A549 (cell line): ENCODE measurements around the gene EPB41L4A. TPM values are rescaled to one million over a fixed set of nuclear protein-coding genes. Genes with fewer than 3 reads are reported as not detected.

Experiments
- ATAC-seq, 2 experiments: fragments of 200-7000 bp in 1 of 2; fragments of >200 bp in 1 of 2; cut with Nextera tagmentation in 1 of 2; cut with Tn5 transposase in 1 of 2; 3 replicates each; pipeline versions ENCODE4 v1.8.0 to v1.9.1; 2018 to 2020; ENCODE audit warnings: mild to moderate bottlenecking in 1 of 2, moderate library complexity in 1 of 2
- CTCF ChIA-PET: fragments of 300-600 bp; sonication (Branson Sonifier 250); formaldehyde crosslinking; extraction: SDS; loops from one replicate; lab custom pipeline; 2021; ENCODE audit warnings: antibody characterized with exemption, inconsistent platforms; lab: Yijun Ruan, JAX
- POLR2A ChIA-PET: fragments of 350-600 bp; formaldehyde crosslinking; extraction: SDS; loops from one replicate; lab custom pipeline; 2021; ENCODE audit warnings: antibody characterized with exemption, inconsistent platforms; lab: Yijun Ruan, JAX
- DNase-seq, 2 experiments: peaks; one replicate each; pipeline versions ENCODE4 v3.0.0 to v3.0.0-alpha.2; 2011 to 2016; ENCODE audit warnings: low read depth in 1 of 2, low spot score in 1 of 2
- FAIRE-seq: peaks from 2 replicates; lab custom pipeline; 2011; peaks lifted over from hg19 to GRCh38; lab: Jason Lieb, UNC
- H3K27ac ChIP-seq, 2 experiments: fragments of >200 bp; sonication (Bioruptor Twin); formaldehyde crosslinking; 3 replicates each; pipeline ENCODE4 v1.5.1; 2016 to 2017
- H3K4me1 ChIP-seq: fragments of >200 bp; sonication (Bioruptor Twin); formaldehyde crosslinking; 3 replicates; pipeline ENCODE4 v1.6.1; 2016
- H3K4me2 ChIP-seq: fragments of >200 bp; sonication (Bioruptor Twin); formaldehyde crosslinking; 3 replicates; pipeline ENCODE4 v1.6.1; 2016
- H3K4me3 ChIP-seq: fragments of >200 bp; sonication (Bioruptor Twin); formaldehyde crosslinking; 3 replicates; pipeline ENCODE4 v1.5.1; 2016
- H3K9me3 ChIP-seq: fragments of >200 bp; sonication (Bioruptor Twin); formaldehyde crosslinking; 3 replicates; pipeline ENCODE4 v1.6.1; 2016
- BHLHE40 ChIP-seq: IDR thresholded peaks from 2 replicates; pipeline ENCODE4 v1.6.1; 2012; ENCODE audit warnings: low read depth, low read length, inconsistent platforms
- CBX8 ChIP-seq: fragments of 200-600 bp; sonication (generic); IDR thresholded peaks from 2 replicates; pipeline ENCODE4 v1.6.1; 2016
- CTCF ChIP-seq: fragments of >200 bp; sonication (Bioruptor Twin); formaldehyde crosslinking; IDR thresholded peaks from 3 replicates; pipeline ENCODE4 v1.5.1; 2016
- EHMT2 ChIP-seq: fragments of 200-600 bp; sonication (generic); IDR thresholded peaks from 2 replicates; pipeline ENCODE4 v1.6.1; 2016; ENCODE audit warnings: antibody characterized with exemption, low read depth, mild to moderate bottlenecking, moderate library complexity
- ESRRA ChIP-seq: fragments of 150-350 bp; IDR thresholded peaks from 2 replicates; pipeline ENCODE4 v1.6.1; 2014; ENCODE audit warnings: mild to moderate bottlenecking, low read length, borderline replicate concordance
- FOSL2 ChIP-seq, 2 experiments: fragments of 450-650 bp in 1 of 2; fragments of >200 bp in 1 of 2; sonication (Bioruptor Twin) in 1 of 2; formaldehyde crosslinking; IDR thresholded peaks; 2 replicates each; pipeline versions ENCODE4 v1.5.0 to v1.6.1; 2016 to 2020; ENCODE audit warnings: mild to moderate bottlenecking in 1 of 2, moderate library complexity in 1 of 2
- FOXS1 ChIP-seq: fragments of 250-450 bp; sonication (Bioruptor Pico); IDR thresholded peaks from 2 replicates; pipeline ENCODE4 v1.5.0; 2020; ENCODE audit warnings: mild to moderate bottlenecking, moderate library complexity
- GATA3 ChIP-seq: IDR thresholded peaks from 2 replicates; pipeline ENCODE4 v1.6.1; 2012; ENCODE audit warnings: borderline replicate concordance
- HDAC2 ChIP-seq: fragments of 200-600 bp; sonication (generic); IDR thresholded peaks from 2 replicates; pipeline ENCODE4 v1.6.1; 2016
- HEYL ChIP-seq: fragments of 250-450 bp; sonication (Bioruptor Pico); IDR thresholded peaks from 2 replicates; pipeline ENCODE4 v1.8.0; 2021; ENCODE audit warnings: mild to moderate bottlenecking, moderate library complexity
- HMGXB4 ChIP-seq: fragments of 250-450 bp; sonication (Bioruptor Pico); IDR thresholded peaks from 2 replicates; pipeline ENCODE4 v1.5.0; 2021; ENCODE audit warnings: mild to moderate bottlenecking, moderate library complexity, borderline replicate concordance
- HOXA7 ChIP-seq: fragments of 250-450 bp; sonication (Bioruptor Pico); IDR thresholded peaks from 2 replicates; pipeline ENCODE4 v1.5.0; 2020; ENCODE audit warnings: mild to moderate bottlenecking, moderate library complexity
- HOXB5 ChIP-seq: fragments of 250-450 bp; sonication (Bioruptor Pico); IDR thresholded peaks from 2 replicates; pipeline ENCODE4 v1.5.0; 2020; ENCODE audit warnings: mild to moderate bottlenecking, moderate library complexity
- MAFK ChIP-seq: fragments of 450-650 bp; IDR thresholded peaks from 2 replicates; pipeline ENCODE4 v1.6.1; 2014; ENCODE audit not compliant: partially characterized antibody
- MAZ ChIP-seq: fragments of 150-350 bp; IDR thresholded peaks from 2 replicates; pipeline ENCODE4 v1.6.1; 2014; ENCODE audit warnings: antibody characterized with exemption, low read depth, low read length, borderline replicate concordance
- NFE2L2 ChIP-seq: fragments of 150-350 bp; conservative IDR thresholded peaks from 2 replicates; pipeline ENCODE4 v1.6.1; 2014; ENCODE audit warnings: low read length
- NPAS2 ChIP-seq: fragments of 250-450 bp; sonication (Bioruptor Pico); IDR thresholded peaks from 2 replicates; pipeline ENCODE4 v1.8.0; 2022; ENCODE audit warnings: mild to moderate bottlenecking, moderate library complexity, borderline replicate concordance
- NR3C1 ChIP-seq: fragments of >200 bp; sonication (Bioruptor Twin); formaldehyde crosslinking; IDR thresholded peaks from 3 replicates; pipeline ENCODE4 v1.6.1; 2017
- RAD21 ChIP-seq, 2 experiments: fragments of >200 bp in 1 of 2; sonication (Bioruptor Twin) in 1 of 2; formaldehyde crosslinking in 1 of 2; IDR thresholded peaks in 1 of 2; conservative IDR thresholded peaks in 1 of 2; 2 replicates in 1 of 2; 3 replicates in 1 of 2; pipeline ENCODE4 v1.6.1; 2012 to 2018; ENCODE audit warnings: inconsistent platforms in 1 of 2
- REST ChIP-seq: fragments of 200-600 bp; sonication (generic); IDR thresholded peaks from 2 replicates; pipeline ENCODE4 v1.6.1; 2016; ENCODE audit warnings: antibody characterized with exemption, mild to moderate bottlenecking, moderate library complexity
- RFX5 ChIP-seq: fragments of 450-650 bp; IDR thresholded peaks from 2 replicates; pipeline ENCODE4 v1.7.1; 2014; ENCODE audit warnings: antibody characterized with exemption, mild to moderate bottlenecking, moderate library complexity
- RNF2 ChIP-seq: fragments of 200-600 bp; sonication (generic); IDR thresholded peaks from 2 replicates; pipeline ENCODE4 v1.6.1; 2016; ENCODE audit warnings: low read depth, mild to moderate bottlenecking, antibody characterized with exemption, moderate library complexity, borderline replicate concordance
- TFCP2L1 ChIP-seq: fragments of 250-450 bp; sonication (Bioruptor Pico); IDR thresholded peaks from 2 replicates; pipeline ENCODE4 v1.5.0; 2021; ENCODE audit warnings: mild to moderate bottlenecking
- USF2 ChIP-seq: fragments of 450-650 bp; IDR thresholded peaks from 2 replicates; pipeline ENCODE4 v1.6.1; 2014; ENCODE audit warnings: antibody characterized with exemption
- ZSCAN20 ChIP-seq: fragments of 250-450 bp; sonication (Bioruptor Pico); IDR thresholded peaks from 2 replicates; pipeline ENCODE4 v1.8.0; 2022; ENCODE audit warnings: mild to moderate bottlenecking, moderate library complexity
- WGBS: methylation state at CpG from one replicate; pipeline ENCODE4 v1.1.6; 2017; ENCODE audit errors: missing lambda C conversion rate; 5-methylcytosine and 5-hydroxymethylcytosine counted together
- polyA plus RNA-seq, 4 experiments: library from polyadenylated mRNA; depleted of rRNA in 3 of 4; stranded (reverse); fragments of >200 nt; fragmentation: RNase III in 1 of 4; extraction: RNeasy Plus Mini Kit Qiagen cat#74134 plus additional on column Dnase treatment in 1 of 4; gene quantifications; 2 replicates in 3 of 4; 3 replicates in 1 of 4; pipeline ENCODE4 v1.2.3, GENCODE V29; 2011 to 2017

The EPB41L4A gene
- polyA plus RNA-seq, 2 of the 4 experiments (the other 2 are of a cell fraction), result 1.3 to 4.4 TPM

- TF ChIP-seq CTCF, result no peak
- TF ChIP-seq BHLHE40, result no peak
- no peak for TF ChIP-seq HEYL (CRISPR knock-in tag)
- TF ChIP-seq ZSCAN20 (CRISPR knock-in tag), result no peak
- no peak for TF ChIP-seq GATA3
- TF ChIP-seq RAD21 (conservative IDR thresholded peaks at IDR 0.05 in 1 of 2, IDR thresholded peaks at IDR 0.05 in 1 of 2), result no peak
- TF ChIP-seq EHMT2, result no peak
- TF ChIP-seq HOXB5 (CRISPR knock-in tag), result no peak
- TF ChIP-seq FOXS1 (CRISPR knock-in tag), result no peak
- no peak for TF ChIP-seq USF2
- TF ChIP-seq MAFK, result no peak
Measured at GRCh38 chr5:112308608-112309007, 110.5 kb downstream of the EPB41L4A start (continued).

- Histone ChIP-seq H3K4me3 (no peak overlapping the region), H3K9me3 (no peaks in the 10 kb centered on the region), H3K4me2 (no peak overlapping the region), H3K27ac (no peak overlapping the region), H3K4me1 (no peaks in the 10 kb centered on the region)
- no peak for TF ChIP-seq ESRRA
- TF ChIP-seq NR3C1, result no peak
- no peak for TF ChIP-seq NPAS2
- TF ChIP-seq RNF2, result no peak
- no peak for TF ChIP-seq RFX5
- ATAC-seq (no peak), DNase-seq (no peak), FAIRE-seq (no peak)
- WGBS, result 19% methylated on average over 2 of the region's 2 CpGs
- CTCF ChIA-PET, result no interaction called here
- POLR2A ChIA-PET, result no interaction called here
Measured at GRCh38 chr5:112306956-112307355, 112.1 kb downstream of the EPB41L4A start.

- Histone ChIP-seq H3K4me1 (no peaks in the 10 kb centered on the region), H3K9me3 (no peaks in the 10 kb centered on the region), H3K4me2 (no peak overlapping the region), H3K4me3 (no peak overlapping the region), H3K27ac (no peak overlapping the region)
- 80% methylated on average over 2 of the region's 2 CpGs for WGBS
- CTCF ChIA-PET, result no interaction called here
- FAIRE-seq (no peak), DNase-seq (no peak), ATAC-seq (no peak)
- POLR2A ChIA-PET, result no interaction called here
- TF ChIP-seq NFE2L2, result no peak
Measured at GRCh38 chr5:112304743-112305142, 114.3 kb downstream of the EPB41L4A start.

- no peak overlapping the region for H3K27ac ChIP-seq
- WGBS, result 85% methylated on average over 4 of the region's 4 CpGs
- H3K9me3 ChIP-seq, result no peaks in the 10 kb centered on the region
- FAIRE-seq (no peak), ATAC-seq (no peak), DNase-seq (no peak)
- POLR2A ChIA-PET, result no interaction called here
- no peak overlapping the region for H3K4me2 ChIP-seq
- H3K4me3 ChIP-seq, result no peak overlapping the region
- H3K4me1 ChIP-seq, result no peaks in the 10 kb centered on the region
- CTCF ChIA-PET, result no interaction called here
- TF ChIP-seq MAFK (no peak), HDAC2 (no peak), EHMT2 (no peak), HOXA7 (CRISPR knock-in tag) (no peak), NPAS2 (no peak), HMGXB4 (CRISPR knock-in tag) (no peak), FOSL2 (IDR thresholded peaks at IDR 0.05) (no peak), FOSL2 (CRISPR knock-in tag; IDR thresholded peaks at IDR 0.05) (no peak), CBX8 (no peak), TFCP2L1 (CRISPR knock-in tag) (no peak), MAZ (no peak), REST (no peak), RNF2 (no peak)
Measured at GRCh38 chr5:112303685-112304084, 115.4 kb downstream of the EPB41L4A start.
